Bronchial smooth muscle cell (primary cell): Measurements from ENCODE around the gene GRP. TPM values are rescaled to one million over a fixed set of nuclear protein-coding genes. Genes with fewer than 3 reads are reported as not detected.

Experiments
- total RNA-seq: library from RNA; depleted of rRNA; stranded (reverse); fragments of >200 nt; gene quantifications from 2 replicates; pipeline ENCODE4 v1.2.1, GENCODE V29; 2014

The GRP gene
- not detected in 2 replicates for total RNA-seq

DNA sequence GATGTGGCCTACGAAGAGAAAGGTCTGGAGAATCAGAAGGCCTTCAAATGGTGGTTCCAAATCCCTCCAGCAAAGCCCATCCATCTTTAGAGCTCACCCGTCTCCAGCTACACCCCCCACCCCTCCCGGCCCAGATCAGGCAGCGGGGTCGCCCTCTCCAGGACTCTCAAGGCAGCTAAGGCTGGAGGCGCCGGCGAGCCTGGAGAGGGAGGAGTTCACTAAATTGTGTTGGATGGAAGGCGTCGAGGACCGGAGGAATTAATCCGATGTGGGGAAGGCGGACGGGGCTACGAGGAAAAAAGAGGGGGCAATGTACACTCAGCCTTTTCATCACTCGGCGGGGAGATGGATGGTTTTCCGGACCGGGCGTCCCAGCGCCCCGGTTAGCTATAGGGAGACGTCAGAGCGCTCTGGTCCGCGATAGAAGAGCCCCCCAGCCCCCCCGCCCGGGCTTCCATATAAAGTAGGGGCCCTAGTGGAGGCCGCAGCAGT is at the start of gene GRP:
Gene GRP (plus strand): TSS at position 487 of the 492 bp plus-strand sequence. CDS start 108 bp downstream, outside the sequence.

DNA sequence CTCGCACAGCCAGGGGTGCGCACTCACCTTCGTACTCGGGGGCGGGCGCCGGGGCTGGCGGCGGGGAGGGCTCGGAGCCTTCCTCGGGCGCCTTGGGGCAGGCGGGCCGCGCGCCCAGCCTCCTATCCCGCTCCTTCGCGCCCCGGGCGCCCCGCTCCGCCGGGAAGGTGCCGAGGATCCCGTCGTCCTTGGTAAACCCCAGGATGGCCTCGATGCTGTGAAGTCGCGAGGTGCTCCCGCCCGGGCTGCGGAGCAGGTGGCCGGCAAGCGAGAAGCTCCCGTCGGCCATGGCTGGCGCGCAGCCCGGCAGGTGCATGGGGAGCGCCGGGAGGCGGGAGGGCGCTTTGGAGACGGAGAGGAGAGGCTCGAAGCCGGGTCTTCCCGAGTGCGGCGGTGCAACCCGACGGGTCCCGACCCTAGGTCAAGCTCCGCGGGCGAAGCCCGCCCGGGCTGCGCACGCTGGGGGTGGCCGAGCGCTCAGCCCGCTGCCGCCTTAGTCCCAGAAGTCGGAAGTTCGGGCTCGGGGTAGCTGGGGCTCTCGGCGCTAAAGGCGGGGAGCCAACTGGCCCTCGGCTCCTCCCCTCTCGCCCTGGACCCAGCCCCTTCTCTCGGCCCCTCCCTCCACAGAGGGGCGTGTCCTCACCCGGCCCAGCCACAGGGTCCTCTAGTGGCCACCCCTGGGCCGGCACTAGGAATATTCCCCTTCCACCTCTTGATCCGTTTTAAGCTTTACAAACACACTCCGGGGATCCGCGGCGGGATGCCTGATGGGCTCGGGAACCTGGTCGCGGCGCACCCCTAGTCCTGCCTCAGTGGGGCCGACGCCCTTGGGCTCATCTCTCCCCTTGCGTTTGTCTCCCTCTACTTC is 53.2 kb downstream of the GRP start, which contains the start of gene RAX:
Gene RAX (minus strand): TSS at position 564 of the 868 bp plus-strand sequence. CDS start 248 bp downstream, at position 316.

Other genes with a start within 250 kb of the GRP start
- gene SEC11C, start 80.3 kb upstream of the GRP start, total RNA-seq: 7.1 and 8.2 TPM in 2 replicates
- not detected in 2 replicates for gene RAX, start 53.3 kb downstream of the GRP start, total RNA-seq
- not detected in 2 replicates for gene CPLX4, start 98.5 kb downstream of the GRP start, total RNA-seq
- 136 and 152 TPM in 2 replicates for gene LMAN1, start 139.1 kb downstream of the GRP start, total RNA-seq